Uterus (tissue), 4 donors: ENCODE results near the gene ARHGAP8. TPM values are rescaled to one million over a fixed set of nuclear protein-coding genes. Genes with fewer than 3 reads are reported as not detected.

Source experiments
- DNase-seq, 2 donors: peaks; one replicate each; pipeline ENCODE4 v3.0.0-alpha.2; 2019 to 2020
- H3K27ac ChIP-seq, 2 donors: fragments of 200-600 bp; sonication (generic); 1 replicate in 1 of 2; 2 replicates in 1 of 2; pipeline ENCODE4 v1.5.1; 2016 to 2018
- H3K27me3 ChIP-seq, 2 donors: fragments of 200-600 bp; sonication (generic); one replicate each; pipeline ENCODE4 v1.5.1; 2018 to 2019; ENCODE audit warnings: control low read depth in 1 of 2
- H3K36me3 ChIP-seq, 2 donors: fragments of 200-600 bp; sonication (generic); one replicate each; pipeline ENCODE4 v1.5.1; 2019; ENCODE audit warnings: control low read depth in 1 of 2
- H3K4me1 ChIP-seq, 2 donors: fragments of 200-600 bp; sonication (generic); one replicate each; pipeline ENCODE4 v1.5.1; 2018 to 2019; ENCODE audit warnings: control low read depth in 1 of 2
- H3K4me3 ChIP-seq, 2 donors: fragments of 200-600 bp; sonication (generic); 1 replicate in 1 of 2; 2 replicates in 1 of 2; pipeline ENCODE4 v1.5.1; 2018 to 2019; ENCODE audit warnings: mild to moderate bottlenecking in 1 of 2
- H3K9me3 ChIP-seq, 2 donors: fragments of 200-600 bp; sonication (generic); one replicate each; pipeline ENCODE4 v1.5.1; 2019; ENCODE audit warnings: control low read depth in 1 of 2
- POLR2A ChIP-seq, 2 donors: fragments of 450-650 bp; IDR thresholded peaks; one replicate each; pipeline ENCODE4 v1.6.1; 2016; ENCODE audit warnings: antibody characterized with exemption in 2 of 2, mild to moderate bottlenecking in 1 of 2, moderate library complexity in 1 of 2
- intact Hi-C: fragments of 100-400 bp; cut with DNase I; formaldehyde crosslinking; loops from one replicate; pipeline ENCODE4 v1.15.1; 2023; ENCODE audit warnings: low total_unique reads
- total RNA-seq, 4 donors: library from RNA; depleted of rRNA in 3 of 4; stranded (reverse); fragments of >200 nt in 3 of 4; gene quantifications; one replicate each; pipeline versions ENCODE4 v1.1.0 to v1.2.4, GENCODE V29; 2014 to 2023
- TF ChIP-seq, protein P1 (sequence below), 4 experiments: fragments of 200-600 bp in 2 of 4; fragments of 450-650 bp in 2 of 4; sonication (generic) in 2 of 4; IDR thresholded peaks; one replicate each; pipeline ENCODE4 v1.5.1; 2016 to 2019; ENCODE audit warnings: antibody characterized with exemption in 4 of 4, mild to moderate bottlenecking in 2 of 4, moderate library complexity in 1 of 4
- donor health status: DM: yes; HTN: yes; CAD: no.

Gene ARHGAP8
- total RNA-seq, 4 donors from 2014 or later, result 1.8 to 4.4 TPM; not detected in 2

GRCh38 chr22:44729391-44730021, 22.9 kb upstream of the ARHGAP8 start:
- H3K4me3 ChIP-seq, result no peak overlapping the region
- intact Hi-C loops, result no loop called here
- no peaks in the 10 kb centered on the region for H3K27me3 ChIP-seq
- H3K4me1 ChIP-seq, result no peaks in the 10 kb centered on the region
- H3K9me3 ChIP-seq, result no peaks in the 10 kb centered on the region
- H3K27ac ChIP-seq, result peak overlapping the region; percentile 65 to 66
- DNase-seq, result peak; percentile 55 to 71
- no peaks in the 10 kb centered on the region for H3K36me3 ChIP-seq
- TF ChIP-seq, protein P1, sequence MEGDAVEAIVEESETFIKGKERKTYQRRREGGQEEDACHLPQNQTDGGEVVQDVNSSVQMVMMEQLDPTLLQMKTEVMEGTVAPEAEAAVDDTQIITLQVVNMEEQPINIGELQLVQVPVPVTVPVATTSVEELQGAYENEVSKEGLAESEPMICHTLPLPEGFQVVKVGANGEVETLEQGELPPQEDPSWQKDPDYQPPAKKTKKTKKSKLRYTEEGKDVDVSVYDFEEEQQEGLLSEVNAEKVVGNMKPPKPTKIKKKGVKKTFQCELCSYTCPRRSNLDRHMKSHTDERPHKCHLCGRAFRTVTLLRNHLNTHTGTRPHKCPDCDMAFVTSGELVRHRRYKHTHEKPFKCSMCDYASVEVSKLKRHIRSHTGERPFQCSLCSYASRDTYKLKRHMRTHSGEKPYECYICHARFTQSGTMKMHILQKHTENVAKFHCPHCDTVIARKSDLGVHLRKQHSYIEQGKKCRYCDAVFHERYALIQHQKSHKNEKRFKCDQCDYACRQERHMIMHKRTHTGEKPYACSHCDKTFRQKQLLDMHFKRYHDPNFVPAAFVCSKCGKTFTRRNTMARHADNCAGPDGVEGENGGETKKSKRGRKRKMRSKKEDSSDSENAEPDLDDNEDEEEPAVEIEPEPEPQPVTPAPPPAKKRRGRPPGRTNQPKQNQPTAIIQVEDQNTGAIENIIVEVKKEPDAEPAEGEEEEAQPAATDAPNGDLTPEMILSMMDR (IDR thresholded peaks at IDR 0.05), result peak in 2 of 4 experiments; percentile 33 to 47
- no peak for TF ChIP-seq POLR2A (IDR thresholded peaks at IDR 0.05)

- DNase-seq, result no peak
- Histone ChIP-seq H3K27ac (peak overlapping the region; percentile 65 to 66), H3K36me3 (no peaks in the 10 kb centered on the region), H3K4me3 (no peak overlapping the region), H3K9me3 (no peaks in the 10 kb centered on the region), H3K27me3 (no peaks in the 10 kb centered on the region), H3K4me1 (no peaks in the 10 kb centered on the region)
- intact Hi-C loops, result no loop called here
- TF ChIP-seq, protein P1 (IDR thresholded peaks at IDR 0.05), result no peak
- no peak for TF ChIP-seq POLR2A (IDR thresholded peaks at IDR 0.05)
Observed at GRCh38 chr22:44730022-44730393, 22.4 kb upstream of the ARHGAP8 start.

DNA sequence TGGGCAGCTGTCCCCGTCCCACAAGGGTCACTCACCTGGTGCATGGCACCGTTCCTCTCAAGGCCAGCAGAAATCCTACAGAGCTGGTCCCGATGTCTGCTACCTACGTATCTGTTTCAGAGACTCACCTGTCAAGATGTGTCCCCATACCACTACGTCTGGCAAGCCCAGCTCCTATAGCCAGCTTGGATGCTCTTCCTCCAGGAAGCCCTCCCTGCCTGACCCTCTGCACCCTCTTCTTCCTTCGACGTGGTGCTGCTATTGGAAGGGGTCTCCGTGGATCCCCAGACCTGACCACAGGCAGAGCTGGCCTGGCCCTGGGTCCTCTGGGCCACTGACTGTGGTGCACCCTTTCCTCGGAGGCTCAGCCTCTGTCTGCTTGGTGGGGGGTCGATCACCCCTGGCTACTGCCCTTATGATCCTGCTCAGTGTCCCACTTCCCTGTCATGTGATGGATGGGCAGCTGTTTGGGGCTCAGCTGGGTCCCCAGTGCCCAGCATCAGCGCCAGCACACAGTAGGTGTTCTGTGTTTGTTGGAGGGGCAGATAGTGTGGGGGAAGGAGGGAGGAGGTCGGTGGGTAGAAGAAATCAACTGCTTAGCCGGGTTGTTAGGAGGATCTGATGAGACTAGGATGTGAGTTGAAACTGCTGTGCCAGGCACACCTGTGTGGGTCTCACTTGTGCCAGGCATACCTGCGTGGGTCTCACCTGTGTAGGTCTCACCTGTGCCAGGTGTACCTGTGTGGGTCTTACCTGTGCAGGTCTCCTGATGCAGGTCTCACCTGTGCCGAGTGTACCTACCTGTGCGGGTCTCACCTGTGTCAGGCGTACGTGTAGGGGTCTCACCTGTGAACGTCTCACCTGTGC, 21.7 kb upstream of the ARHGAP8 start:
- H3K27me3 ChIP-seq, result no peaks in the 10 kb centered on the region
- H3K4me3 ChIP-seq, result no peak overlapping the region
- intact Hi-C loops, result no loop called here
- no peaks in the 10 kb centered on the region for H3K4me1 ChIP-seq
- H3K27ac ChIP-seq, result no peak overlapping the region
- TF ChIP-seq, protein P1 (IDR thresholded peaks at IDR 0.05), result no peak
- TF ChIP-seq POLR2A (IDR thresholded peaks at IDR 0.05), result no peak
- no peaks in the 10 kb centered on the region for H3K9me3 ChIP-seq
- no peaks in the 10 kb centered on the region for H3K36me3 ChIP-seq
- DNase-seq, result no peak

- DNase-seq, result no peak
- Histone ChIP-seq H3K4me3 (no peak overlapping the region), H3K9me3 (no peaks in the 10 kb centered on the region), H3K27me3 (no peaks in the 10 kb centered on the region), H3K27ac (no peak overlapping the region), H3K36me3 (no peaks in the 10 kb centered on the region), H3K4me1 (no peaks in the 10 kb centered on the region)
- TF ChIP-seq, protein P1 (IDR thresholded peaks at IDR 0.05), result no peak
- TF ChIP-seq POLR2A (IDR thresholded peaks at IDR 0.05), result no peak
- intact Hi-C loops, result no loop called here
Observed at GRCh38 chr22:44731357-44731970, 20.9 kb upstream of the ARHGAP8 start.
